GM19351 (cell line): ENCODE results near the gene ABI3.
A peak's percentile ranks its signal among the peaks of the same experiment; 100 is the strongest.

ENCODE experiments used
- ATAC-seq: cut with Tn5 transposase; IDR thresholded peaks from one replicate; pipeline ENCODE4 v1.9.1; 2021; ENCODE audit warnings: mild to moderate bottlenecking, moderate library complexity; ENCODE audit not compliant: unreplicated experiment

ABI3 gene

GRCh38 chr17:49196520-49196919 is 14.0 kb upstream of the ABI3 start:
- no peak for ATAC-seq

- ATAC-seq, result no peak
These were observed 13.0 kb upstream of the ABI3 start for GRCh38 chr17:49197346-49197998.

DNA sequence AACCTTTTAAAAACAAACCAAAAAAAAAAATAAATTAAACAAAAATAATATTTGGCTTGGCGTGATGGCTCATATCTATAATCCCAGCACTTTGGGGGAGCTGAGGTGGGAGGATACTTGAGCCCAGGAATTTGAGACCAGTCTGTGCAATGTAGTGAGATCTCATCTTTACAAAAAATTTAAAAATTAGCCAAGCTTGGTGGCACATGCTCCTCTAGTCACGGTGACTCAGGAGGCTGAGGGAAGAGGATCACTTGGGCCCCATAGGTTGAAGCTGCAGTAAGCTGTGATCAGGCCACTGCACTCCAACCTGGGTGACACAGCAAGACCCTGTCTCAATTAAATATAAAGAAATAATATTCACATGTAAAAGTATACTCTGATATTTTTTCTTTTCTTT is 12.3 kb upstream of the ABI3 start:
- ATAC-seq, result no peak

DNA sequence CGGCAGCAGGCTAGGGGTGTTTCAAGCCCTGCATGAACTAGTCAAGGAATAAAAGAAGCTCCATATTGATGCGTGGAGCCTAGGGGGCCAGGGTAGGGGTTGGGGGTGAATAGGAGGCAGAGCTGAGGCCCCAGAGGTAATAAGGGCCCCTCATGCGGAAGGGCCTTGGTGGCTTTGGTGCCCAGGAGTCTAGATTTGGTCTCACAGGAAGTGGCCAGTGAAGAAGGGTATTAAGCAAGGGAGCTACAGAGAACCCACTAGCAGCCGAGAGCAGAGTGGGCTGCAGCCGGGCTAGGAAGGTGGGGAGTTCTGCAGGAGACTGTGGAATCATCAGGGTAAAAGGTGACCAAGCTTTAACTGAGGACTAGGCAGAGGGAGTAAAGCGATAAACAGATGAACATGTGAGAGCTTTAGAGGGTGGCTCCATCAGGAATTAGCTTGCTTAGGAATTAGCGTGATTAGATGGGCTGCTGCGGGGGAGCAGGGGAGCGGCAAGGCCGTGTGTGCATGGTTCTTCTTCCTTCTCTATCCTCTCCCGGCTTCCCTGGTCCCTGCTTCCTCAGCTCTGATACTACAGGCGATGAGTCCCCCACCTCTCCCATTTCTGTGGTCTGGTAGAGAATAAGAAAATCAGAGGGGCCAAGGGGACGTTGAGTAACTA is 10.0 kb upstream of the ABI3 start:
- ATAC-seq, result no peak

DNA sequence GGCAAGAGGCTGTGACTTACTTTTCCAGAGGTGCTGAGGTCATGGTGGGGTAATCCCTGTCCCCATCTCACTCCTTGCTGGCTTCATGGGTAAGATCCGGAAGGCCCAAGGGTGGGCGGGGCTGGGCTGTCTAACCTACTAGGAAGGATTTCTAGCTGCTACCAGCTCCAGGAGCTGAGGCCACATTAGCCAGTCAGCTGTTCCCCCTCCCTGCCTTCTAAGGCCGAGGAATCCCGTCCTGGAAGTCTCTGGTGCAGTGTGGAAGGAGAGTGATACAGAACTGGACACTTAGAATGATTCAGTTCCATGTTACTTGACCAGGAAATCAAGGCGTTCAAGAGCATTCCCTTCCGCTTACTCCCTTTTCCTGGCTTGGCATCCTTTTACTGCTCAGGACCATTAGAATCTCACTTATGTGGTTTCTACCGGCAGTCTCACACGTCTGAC is 9.0 kb upstream of the ABI3 start:
- ATAC-seq, result no peak

GRCh38 chr17:49203796-49204195 is 6.7 kb upstream of the ABI3 start:
- ATAC-seq, result no peak

GRCh38 chr17:49204516-49204915 is 6.0 kb upstream of the ABI3 start:
- no peak for ATAC-seq

DNA sequence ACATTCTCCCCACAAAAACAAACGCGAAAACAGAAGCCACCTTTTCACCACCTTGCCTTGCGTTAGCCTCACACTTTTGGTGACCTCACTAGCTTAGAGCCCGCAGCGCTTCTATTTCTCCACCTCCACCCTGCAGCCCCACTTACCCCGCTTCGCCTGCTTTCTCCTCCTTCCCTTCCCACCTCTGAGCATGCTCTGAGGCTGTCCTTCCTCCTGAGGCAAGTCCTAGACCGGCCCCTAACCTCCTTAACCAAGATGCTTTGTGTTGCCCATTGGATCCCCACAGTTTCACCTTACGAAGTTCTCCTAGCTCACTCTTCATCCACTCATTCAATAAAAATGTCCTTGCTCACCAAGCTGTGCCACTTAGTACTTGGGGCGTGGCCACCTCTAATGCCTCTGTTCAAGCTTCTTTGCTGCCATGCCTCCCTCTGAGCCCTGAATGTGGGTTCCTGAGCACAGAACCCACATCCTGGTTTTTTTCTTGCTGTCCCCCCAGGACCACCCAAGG is 1.4 kb upstream of the ABI3 start:
- no peak for ATAC-seq

DNA sequence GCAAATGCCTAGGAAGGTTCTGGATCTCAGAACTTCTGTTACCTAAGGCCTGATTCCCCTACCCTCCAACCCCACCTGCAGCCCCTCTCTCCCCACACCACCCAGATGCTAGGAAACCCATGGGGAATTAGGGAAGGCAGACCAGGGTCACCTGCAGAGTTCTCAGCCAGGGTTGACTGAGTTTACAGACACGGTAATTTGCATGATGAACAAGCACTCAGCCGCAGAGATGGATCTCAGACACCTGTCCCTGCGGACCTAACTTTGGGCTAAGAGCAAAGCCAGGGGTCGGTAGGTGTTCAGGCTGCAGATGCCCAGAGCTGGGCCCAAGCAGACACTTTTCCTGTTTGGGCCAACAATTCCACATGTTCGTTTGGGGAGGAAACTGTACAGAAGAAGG is 2.9 kb downstream of the ABI3 start:
- ATAC-seq, result no peak

GRCh38 chr17:49213847-49214246 is 3.3 kb downstream of the ABI3 start:
- ATAC-seq, result no peak

DNA sequence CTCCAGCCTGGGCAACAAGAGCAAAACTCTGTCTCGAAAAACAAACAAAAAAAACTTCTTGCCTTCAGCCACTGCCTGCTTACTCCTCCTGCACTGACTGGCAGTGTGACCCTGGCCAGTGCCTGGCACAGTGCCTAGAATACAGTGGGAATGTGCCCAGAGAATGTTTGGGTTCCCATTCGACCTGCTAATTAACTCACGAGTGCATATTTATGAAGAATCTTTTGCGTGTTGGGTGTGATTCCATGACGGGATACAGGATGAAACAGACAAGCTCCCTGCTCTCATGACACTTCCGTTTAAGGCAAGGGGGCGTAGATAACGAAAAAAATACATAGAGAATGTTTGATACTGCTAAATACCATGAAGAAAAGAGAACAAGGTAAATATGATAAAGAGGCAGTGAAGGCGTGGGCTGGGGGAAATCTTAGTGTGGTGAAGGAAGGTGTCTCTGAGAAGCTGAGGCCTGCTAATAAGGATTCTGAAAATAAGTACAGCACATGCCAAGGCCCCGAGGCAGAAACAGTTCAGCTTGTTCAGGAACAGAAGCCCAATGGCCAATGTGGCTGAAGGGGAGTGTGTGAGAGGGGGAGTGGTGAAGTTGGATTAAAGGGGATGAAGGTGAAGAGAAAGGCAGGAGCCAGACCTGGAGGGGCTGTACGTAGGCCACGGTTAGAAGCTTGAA is 4.3 kb downstream of the ABI3 start:
- ATAC-seq, result no peak

GRCh38 chr17:49216482-49216881 is 6.0 kb downstream of the ABI3 start:
- no peak for ATAC-seq

- ATAC-seq, result no peak
These were observed 6.6 kb downstream of the ABI3 start for GRCh38 chr17:49216953-49217650.

GRCh38 chr17:49217651-49218413 is 7.3 kb downstream of the ABI3 start:
- peak; percentile 50 for ATAC-seq

DNA sequence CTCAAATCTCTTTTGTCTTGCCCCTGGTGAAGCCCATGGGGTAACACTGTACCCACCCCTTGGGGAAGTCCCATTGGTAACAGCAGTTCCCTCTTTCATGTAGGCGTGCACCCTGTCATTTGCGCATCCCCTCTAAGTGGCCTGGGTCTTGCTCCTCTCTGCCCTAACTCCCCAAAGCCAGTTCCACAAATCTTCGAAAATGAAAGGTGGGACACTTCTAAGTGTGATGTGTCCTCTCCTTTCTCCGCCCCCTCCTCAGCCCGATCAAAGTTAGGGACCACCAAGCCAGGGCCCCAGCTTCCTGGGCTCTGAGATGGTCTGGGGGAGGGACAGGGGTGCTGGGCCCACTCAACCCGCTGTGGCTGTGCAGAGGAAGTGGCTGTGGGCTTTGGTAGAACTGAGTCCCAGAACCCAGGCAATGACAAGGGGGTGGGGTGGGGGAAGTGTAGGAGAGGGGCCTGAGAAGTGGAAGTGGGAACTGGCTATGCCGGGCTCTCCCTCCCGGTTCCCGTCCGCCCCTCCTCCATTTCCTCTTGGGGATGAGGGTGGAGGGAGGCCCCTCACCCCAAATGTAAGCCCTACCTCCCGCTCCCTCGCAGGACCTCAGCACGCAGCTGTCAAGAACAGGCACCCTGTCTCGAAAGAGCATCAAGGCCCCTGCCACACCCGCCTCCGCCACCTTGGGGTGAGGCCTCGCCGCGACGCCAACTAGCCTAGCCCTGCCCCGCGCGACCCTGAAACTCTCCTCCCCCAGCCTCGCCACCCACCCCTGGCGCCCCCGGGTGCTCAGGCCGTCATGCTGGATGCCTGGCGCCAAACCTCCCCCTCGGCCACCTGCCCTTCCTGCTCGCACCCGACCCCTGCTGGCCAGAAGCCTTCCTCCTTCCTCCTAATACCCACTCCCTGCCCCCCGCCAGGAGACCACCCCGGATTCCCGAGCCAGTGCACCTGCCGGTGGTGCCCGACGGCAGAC is 8.7 kb downstream of the ABI3 start:
- ATAC-seq, result no peak

DNA sequence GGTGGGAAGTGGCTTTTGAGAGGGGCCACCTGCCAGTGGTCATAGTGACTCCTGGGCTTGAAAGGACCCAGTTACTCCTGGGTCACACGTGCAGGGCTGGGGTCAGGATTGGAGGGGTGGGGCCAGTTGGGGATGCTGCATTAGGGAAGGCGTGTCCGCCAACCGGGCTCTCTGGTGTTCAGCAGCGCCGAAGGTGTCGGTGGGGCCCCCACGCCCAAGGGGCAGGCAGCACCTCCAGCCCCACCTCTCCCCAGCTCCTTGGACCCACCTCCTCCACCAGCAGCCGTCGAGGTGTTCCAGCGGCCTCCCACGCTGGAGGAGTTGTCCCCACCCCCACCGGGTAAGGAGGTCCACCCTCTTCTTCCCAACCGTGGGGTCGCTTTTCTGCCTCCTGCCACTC is 9.5 kb downstream of the ABI3 start:
- no peak for ATAC-seq

DNA sequence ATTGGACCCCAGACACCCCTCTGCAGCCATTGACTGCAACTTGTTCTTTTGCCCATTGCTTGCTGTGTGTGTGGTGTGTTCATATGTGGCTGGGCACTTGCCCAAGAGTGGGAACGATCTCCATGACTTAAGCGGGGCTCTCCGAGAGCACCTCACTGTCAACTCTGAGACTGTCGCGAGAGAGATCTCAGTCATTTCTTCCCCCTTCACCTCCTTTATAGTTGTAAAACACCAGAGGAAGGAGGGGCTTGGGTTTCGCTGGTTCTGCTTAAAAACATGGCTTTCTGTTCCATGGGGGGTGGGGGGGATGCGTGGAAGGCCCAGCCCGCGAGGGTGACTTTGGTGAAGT is 12.6 kb downstream of the ABI3 start:
- no peak for ATAC-seq

DNA sequence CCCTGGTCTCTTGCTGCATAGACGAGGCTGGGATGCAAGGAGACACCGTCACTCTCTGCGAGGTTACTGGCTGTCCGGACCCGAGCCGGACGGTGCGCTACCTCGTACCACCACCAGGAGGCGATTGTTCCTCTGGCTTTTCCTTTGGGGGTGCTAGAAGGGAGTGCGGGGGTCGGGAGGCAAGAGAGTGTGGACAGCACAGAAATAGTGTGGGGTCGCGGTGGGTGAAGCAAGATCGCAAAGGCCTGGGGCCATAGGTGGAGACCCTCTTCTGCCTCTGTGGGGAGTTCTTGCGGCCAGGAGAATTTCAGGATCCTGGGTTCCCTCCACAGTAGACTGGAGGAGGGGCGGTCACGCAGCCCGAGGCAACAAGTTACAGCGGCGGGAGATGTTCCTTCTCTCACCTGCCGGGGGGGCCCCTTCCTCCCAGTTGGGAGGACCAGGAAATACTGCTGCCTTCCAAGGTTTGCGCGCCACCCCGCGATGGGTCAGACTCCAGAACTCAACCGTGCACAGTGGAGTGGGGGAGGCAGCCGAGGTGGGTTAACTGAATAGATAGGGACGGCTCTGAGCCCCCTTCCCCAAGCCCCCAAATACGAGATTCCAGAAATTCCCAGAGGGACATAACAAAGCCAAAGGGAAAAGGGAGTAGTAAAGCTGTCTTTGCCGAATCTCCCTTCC is 13.2 kb downstream of the ABI3 start:
- ATAC-seq, result no peak
